NCI-H2196 (cell line): Measurements from ENCODE around the gene MANSC4.
"Not testable (repeated sequence)": the region's sequence is repeated elsewhere in the genome, so short reads cannot be mapped to it uniquely, and the experiment has no call there.

Experiments used
- DNase-seq: peaks from one replicate; lab custom pipeline; 2025; ENCODE audit not compliant: unreplicated experiment; lab: John Stamatoyannopoulos, UW

The MANSC4 gene

DNA sequence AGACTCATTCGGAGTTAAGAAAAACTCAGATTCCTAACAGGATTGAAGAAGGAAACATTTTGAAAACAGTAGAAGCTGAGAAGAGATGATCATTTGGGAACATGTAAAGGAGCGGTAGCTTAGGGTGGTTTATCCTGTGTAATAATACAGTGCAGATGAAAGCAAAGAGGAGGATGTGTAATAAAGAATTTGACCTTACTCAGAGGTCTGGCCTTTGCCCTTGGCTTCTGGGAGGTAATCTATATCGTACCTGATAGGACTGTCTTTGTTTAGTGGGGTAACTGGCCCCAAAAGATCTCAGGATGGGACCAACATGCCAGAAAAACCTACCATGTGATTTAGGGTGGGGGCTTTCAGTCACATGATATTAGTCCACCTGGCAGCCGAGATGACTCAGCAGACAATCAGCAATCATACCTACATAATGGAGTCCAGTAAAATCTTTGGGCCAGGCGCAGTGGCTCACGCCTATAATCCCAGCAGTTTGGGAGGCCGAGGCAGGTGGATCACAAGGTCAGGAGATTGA is 23.3 kb downstream of the MANSC4 start:
- no peak for DNase-seq

DNA sequence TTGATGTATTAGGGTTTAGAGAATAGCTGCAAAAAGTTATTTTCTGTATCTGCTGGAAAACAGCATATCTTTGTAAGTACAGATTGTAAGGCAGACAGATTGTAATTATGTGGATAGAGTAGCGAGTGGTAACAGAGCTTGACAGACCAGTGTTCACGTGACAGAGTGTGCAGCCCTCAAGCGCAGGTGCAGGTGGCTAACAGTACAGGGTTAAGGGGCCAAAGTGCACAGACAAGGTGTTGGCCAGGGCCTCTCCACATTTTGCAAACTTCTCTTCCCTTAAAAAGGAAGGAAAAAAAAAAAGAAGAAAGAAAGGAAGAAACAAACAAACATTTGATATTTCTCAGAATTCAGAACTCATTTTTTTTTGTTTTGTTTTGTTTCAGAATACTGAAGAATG is 25.2 kb downstream of the MANSC4 start:
- DNase-seq, result no peak

DNA sequence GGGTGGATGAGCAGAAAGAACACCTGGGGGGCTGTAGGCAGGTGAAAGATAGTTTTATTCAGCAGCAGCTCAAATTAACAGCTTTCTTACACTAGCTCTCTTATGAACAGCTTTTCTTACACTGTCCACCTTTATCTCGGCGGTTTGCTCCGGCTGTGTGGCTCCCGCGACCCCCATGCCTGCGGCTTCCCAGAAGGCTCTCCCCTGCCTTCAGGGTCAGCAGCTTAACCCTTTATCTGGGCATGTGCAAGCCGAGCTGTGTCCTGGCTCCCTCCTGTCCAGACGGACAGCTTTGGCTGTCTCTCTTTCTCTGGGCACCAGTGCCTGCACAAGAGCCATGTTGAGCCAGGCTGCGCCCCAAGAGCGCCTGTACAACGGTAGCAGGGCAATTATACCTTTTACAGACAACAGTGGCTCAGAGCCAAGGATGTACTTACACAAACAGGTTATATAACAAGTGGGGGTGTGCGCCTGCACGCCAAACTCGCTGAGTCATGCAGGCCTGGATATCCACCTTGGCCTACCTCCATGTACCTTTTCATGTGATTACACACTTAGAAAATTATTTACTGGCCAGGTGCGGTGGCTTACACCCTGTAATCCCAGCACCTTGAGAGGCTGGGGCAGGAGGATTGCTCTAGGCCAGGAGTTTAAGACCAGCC is 28.5 kb downstream of the MANSC4 start:
- DNase-seq, result peak; percentile 67

DNA sequence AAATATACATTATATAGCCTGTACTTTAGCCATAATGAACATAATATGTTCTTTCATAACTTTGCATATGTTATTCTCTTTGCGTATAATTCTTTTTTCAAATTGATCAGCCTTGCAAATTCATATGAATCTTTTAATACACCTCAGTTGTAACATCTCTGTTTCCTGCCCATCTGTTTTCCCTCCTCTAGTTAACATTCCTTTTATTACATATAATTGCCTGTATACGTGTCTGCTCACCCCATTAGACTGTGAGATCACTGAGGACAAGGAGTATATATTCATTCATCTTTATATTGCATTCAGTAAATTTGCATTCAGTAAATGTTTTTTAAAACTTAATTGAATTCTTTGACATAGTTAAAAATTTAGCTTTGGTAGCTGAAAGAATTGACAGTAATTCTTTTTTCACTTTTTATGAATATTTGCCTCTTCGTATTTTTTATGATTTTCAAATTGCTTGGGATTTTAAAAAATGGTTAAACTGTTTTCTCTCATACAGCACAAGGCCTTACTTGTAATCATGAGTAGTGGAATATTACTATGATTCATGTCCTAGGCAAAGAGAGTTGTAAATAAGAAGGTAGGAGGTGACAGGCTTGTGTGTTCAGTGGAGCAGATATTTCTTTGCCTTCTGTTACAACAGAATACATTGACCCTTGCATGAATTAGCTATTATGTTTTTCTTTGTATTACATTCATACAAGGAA is 32.8 kb downstream of the MANSC4 start:
- DNase-seq, result no peak

DNA sequence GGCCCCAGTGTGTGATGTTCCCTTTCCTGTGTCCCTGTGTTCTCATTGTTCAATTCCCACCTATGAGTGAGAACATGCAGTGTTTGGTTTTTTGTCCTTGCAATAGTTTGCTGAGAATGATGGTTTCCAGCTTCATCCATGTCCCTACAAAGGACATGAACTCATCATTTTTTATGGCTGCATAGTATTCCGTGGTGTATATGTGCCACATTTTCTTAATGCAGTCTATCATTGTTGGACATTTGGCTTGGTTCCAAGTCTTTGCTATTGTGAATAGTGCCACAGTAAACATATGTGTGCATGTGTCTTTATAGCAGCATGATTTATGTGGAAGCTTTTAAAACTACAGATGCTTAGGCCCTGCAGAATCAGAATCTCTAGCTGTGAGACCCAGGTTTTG is 34.3 kb downstream of the MANSC4 start:
- DNase-seq, result not testable (repeated sequence)

DNA sequence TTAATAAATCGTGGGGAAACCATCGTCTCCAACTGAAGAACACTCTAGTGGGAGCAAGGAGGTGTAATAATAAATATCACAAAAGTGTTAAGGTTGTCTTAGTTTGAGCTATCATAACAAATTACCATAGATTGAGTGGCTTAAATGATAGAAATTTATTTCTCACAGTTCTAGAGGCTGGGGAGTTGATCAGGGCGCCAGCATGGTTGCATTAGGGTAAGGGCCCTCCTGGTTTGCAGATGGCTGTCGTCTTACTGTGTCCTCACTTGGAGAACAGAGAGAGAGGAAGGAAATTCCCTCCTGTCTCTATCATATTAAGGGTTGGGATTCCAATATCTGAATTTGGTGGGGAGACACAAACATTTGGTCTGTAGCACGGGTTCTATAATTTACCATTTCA is 36.4 kb downstream of the MANSC4 start:
- no peak for DNase-seq

DNA sequence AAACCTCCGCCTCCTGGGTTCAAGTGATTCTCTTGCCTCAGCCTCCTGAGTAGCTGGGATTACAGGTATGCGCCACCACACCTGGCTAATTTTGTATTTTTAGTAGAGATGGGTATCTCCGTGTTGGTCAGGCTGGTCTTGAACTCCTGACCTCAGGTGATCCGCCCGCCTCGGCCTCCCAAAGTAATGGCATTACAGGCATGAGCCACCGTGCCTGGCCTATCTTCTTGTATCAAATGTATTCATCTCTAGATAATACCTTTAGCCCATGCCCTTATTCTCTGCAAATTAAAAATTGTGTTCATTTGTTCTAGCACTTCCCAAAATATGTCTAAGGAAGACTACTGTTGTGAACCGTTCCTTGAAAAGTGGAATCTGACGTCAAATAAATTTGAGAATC is 45.7 kb downstream of the MANSC4 start:
- DNase-seq, result not testable (repeated sequence)

DNA sequence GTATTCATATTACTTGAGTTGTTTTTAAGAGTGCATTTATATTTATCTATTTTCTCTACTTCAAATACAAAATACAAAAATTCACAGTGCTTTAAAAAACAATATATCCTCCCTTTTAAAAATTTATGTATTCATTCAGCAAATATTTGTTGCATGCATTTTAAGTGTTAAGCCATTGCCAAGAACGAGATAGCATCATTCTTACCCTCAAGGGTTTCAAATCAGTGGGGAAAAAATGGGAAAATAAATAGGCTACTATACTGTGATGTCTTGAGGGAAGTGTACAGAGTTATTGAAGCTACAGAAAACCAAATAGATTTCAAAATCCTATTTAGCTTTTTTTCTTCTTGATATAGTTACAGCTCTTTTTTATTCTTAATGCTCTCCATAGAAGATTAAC is 46.2 kb downstream of the MANSC4 start:
- DNase-seq, result no peak

DNA sequence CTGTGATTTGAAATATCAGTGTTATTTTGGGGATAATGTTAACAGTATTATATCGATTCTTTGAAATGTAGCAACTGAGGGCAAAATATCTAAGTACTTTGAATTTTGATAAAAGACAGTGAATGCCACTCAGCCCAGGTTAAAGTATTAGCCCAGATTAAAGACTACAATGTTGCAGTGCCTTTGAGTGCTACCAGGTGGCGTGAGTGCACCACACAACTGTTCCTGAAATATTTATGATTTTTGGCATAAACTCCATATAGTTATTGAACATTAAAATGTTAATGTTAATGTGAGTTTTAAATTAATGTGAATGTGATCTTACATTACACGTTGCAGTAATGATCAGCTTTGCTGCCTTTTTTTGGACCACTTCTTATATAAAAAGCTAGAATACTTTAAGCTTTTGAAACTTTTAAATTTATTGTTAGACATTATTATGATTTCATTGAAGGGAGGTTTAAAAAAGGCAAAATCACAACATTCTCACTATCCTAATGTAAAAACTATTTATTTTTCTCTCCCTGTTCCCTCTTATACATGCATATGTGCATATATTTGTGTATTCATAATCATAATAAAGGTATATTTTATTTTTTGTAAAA is 46.9 kb downstream of the MANSC4 start:
- DNase-seq, result peak; percentile 75

DNA sequence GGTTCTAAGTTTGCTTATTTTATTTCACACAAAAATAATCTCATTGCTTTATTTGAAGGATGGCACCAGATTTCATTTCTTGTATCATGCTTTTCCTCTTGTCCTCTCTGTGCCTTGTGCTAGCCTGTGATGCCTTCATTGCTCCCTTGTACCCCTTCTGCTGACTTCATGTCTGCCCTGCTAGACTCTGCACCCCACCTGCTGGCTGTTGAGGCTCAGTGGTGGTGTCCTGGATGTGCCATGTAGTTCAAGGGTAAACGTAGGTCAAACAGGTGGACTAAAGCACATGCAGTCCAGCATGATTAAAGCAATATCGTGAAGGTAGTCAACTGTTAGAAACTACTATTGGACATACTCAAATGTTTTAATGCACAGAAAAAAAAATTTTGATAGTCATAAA is 47.8 kb downstream of the MANSC4 start:
- DNase-seq, result peak; percentile 34

DNA sequence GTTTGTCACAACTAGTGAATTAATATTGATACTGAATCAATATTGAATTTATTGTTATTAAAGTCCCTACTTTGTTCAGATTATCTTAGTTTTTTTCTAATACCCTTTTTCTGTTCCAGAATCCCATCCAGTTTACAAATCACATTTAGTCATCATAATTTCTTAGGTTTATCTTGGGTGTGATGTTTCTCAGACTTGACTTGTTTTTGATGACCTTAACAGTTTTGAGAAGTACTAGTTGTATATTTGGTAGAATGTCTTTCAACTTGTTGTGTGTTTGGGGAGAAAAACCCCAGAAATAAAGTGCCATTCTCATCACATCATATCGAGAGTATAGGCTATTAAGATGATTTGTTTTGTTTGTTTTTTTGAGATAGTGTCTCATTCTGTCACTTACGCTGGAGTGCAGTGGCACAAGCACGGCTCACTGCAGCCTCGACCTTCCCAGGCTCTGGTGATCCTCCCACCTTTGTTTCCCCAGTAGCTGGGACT is 49.9 kb downstream of the MANSC4 start:
- DNase-seq, result no peak

DNA sequence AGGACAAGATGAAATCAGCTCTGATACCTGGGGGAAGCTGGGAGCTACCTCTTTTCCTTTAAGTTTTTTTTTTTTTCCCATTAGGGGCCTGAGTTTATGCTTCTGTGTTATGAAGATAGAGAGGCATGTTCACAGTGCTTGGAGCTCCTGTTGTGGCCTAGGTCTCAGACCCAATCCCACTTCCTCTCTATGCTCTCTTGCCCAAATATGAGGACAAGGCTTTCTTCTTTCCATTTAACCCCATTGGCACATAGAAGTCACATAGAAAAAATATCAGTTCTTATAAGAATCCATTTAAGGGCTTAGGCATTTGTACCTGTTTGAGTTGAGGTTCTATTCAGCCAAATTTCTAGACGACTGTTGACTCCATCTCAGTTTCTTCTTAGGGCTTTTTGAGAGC is 56.8 kb downstream of the MANSC4 start:
- DNase-seq, result no peak
